Stimulated activated naive B cell treated with anti-CD40 and anti-IgM and Interleukin-4, amounts not matched to agents 10 μg/mL and 1 μg/mL and 100 μg/mL, for 72 hours (primary cell): ENCODE measurements around the gene OR6C68.
"Not testable (repeated sequence)": the region's sequence is repeated elsewhere in the genome, so short reads cannot be mapped to it uniquely, and the experiment has no call there.

Experiments used
- ATAC-seq, 2 donors: fragments of 150-1000 bp; cut with Tn5 transposase; replicated peaks; 2 replicates each; pipeline ENCODE4 v1.10.0; 2021; ENCODE audit warnings: moderate library complexity in 1 of 2
- DNase-seq: peaks from one replicate; pipeline ENCODE4 v3.0.0; 2021
- H3K27ac Mint-ChIP-seq: one replicate; pipeline ENCODE4 v1.8.0; 2022; ENCODE audit warnings: mild to moderate bottlenecking, mixed read lengths
- H3K27me3 Mint-ChIP-seq, 2 donors: one replicate each; pipeline ENCODE4 v1.8.0; 2022; ENCODE audit warnings: mixed read lengths in 2 of 2
- H3K36me3 Mint-ChIP-seq, 2 donors: one replicate each; pipeline ENCODE4 v1.8.0; 2022; ENCODE audit warnings: mixed read lengths in 2 of 2, mild to moderate bottlenecking in 1 of 2
- H3K4me1 Mint-ChIP-seq, 2 donors: one replicate each; pipeline ENCODE4 v1.8.0; 2022; ENCODE audit warnings: mixed read lengths in 2 of 2, mild to moderate bottlenecking in 1 of 2
- H3K4me3 Mint-ChIP-seq, 2 donors: one replicate each; pipeline ENCODE4 v1.8.0; 2022; ENCODE audit warnings: mild to moderate bottlenecking in 2 of 2, mixed read lengths in 2 of 2, moderate library complexity in 1 of 2
- H3K9me3 Mint-ChIP-seq, 2 donors: one replicate each; pipeline ENCODE4 v1.8.0; 2022; ENCODE audit warnings: mixed read lengths in 2 of 2, mild to moderate bottlenecking in 1 of 2

The OR6C68 gene

GRCh38 chr12:55492078-55492477, at the start of gene OR6C68:
Gene OR6C68 (plus strand): TSS chr12:55492378. CDS start chr12:55492378, 0 bp downstream.
- ATAC-seq (no peak), DNase-seq (no peak)

GRCh38 chr12:55443776-55444175, 48.4 kb upstream of the OR6C68 start, which contains the start of gene OR6C2:
Gene OR6C2 (plus strand): TSS chr12:55444076. CDS start chr12:55452214, 8,138 bp downstream.
- H3K27ac Mint-ChIP-seq, result no peak within 1 kb of the TSS
- DNase-seq (no peak), ATAC-seq (no peak)
- H3K27me3 Mint-ChIP-seq, result peaks cover 7 to 11% of the 10 kb centered on the region in 2 donors
- H3K4me1 Mint-ChIP-seq, result peaks cover 4 to 9% of the 10 kb centered on the region in 2 donors
- peaks cover 0 to 6% of the 10 kb centered on the region in 2 donors for H3K36me3 Mint-ChIP-seq
- peaks cover 17 to 19% of the 10 kb centered on the region in 2 donors for H3K9me3 Mint-ChIP-seq
- H3K4me3 Mint-ChIP-seq, result no peak within 1 kb of the TSS

More at GRCh38 chr12:55492078-55492477, at the start of gene OR6C68:
- Mint-ChIP-seq H3K27me3 (peaks cover 0 to 9% of the 10 kb centered on the region in 2 donors), H3K27ac (no peak within 1 kb of the TSS), H3K4me3 (no peak within 1 kb of the TSS), H3K4me1 (no peaks in the 10 kb centered on the region), H3K36me3 (no peaks in the 10 kb centered on the region), H3K9me3 (no peaks in the 10 kb centered on the region)

GRCh38 chr12:55445357-55445756, 46.8 kb upstream of the OR6C68 start:
- DNase-seq (no peak), ATAC-seq (no peak)
- Mint-ChIP-seq H3K27ac (no peak overlapping the region), H3K27me3 (peaks cover 2 to 7% of the 10 kb centered on the region in 2 donors), H3K4me3 (no peak overlapping the region), H3K36me3 (peaks cover 0 to 4% of the 10 kb centered on the region in 2 donors), H3K4me1 (peaks cover 4 to 9% of the 10 kb centered on the region in 2 donors), H3K9me3 (peaks cover 9 to 13% of the 10 kb centered on the region in 2 donors)

- H3K36me3 Mint-ChIP-seq, result peaks cover 0 to 2% of the 10 kb centered on the region in 2 donors
- H3K4me3 Mint-ChIP-seq, result no peak overlapping the region
- H3K9me3 Mint-ChIP-seq, result peaks cover 4 to 7% of the 10 kb centered on the region in 2 donors
- peaks cover 0 to 7% of the 10 kb centered on the region in 2 donors for H3K27me3 Mint-ChIP-seq
- DNase-seq, result no peak
- H3K4me1 Mint-ChIP-seq, result peaks cover 4 to 9% of the 10 kb centered on the region in 2 donors
- H3K27ac Mint-ChIP-seq, result no peak overlapping the region
- ATAC-seq, result no peak
Observed at GRCh38 chr12:55446326-55446725, 45.9 kb upstream of the OR6C68 start.

- H3K4me1 Mint-ChIP-seq, result peaks cover 4 to 9% of the 10 kb centered on the region in 2 donors
- ATAC-seq, result no peak
Observed at GRCh38 chr12:55448825-55449224, 43.4 kb upstream of the OR6C68 start.

DNA sequence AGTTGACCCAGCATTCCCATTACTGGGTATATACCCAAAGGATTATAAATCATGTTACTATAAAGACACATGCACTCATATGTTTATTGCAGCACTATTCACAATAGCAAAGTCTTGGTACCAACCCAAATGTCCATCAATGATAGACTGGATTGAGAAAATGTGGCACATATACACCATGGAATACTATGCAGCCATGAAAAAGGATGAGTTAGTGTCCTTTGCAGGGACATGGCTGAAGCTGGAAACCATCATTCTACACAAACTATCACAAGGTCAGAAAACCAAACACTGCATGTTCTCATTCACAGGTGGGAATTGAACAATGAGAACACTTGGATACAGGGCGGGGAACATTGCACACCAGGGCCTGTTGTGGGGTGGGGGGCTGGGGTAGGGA, 27.3 kb upstream of the OR6C68 start:
- H3K27ac Mint-ChIP-seq, H3K4me3 Mint-ChIP-seq, H3K27me3 Mint-ChIP-seq, DNase-seq, ATAC-seq, H3K36me3 Mint-ChIP-seq: not testable (repeated sequence)
- Mint-ChIP-seq H3K4me1 (peaks cover 14 to 31% of the 10 kb centered on the region in 2 donors), H3K9me3 (peaks cover 5 to 12% of the 10 kb centered on the region in 2 donors)

More at GRCh38 chr12:55448825-55449224, 43.4 kb upstream of the OR6C68 start:
- DNase-seq, result no peak
- H3K9me3 Mint-ChIP-seq, result no peaks in the 10 kb centered on the region
- H3K4me3 Mint-ChIP-seq, result no peak overlapping the region
- no peaks in the 10 kb centered on the region for H3K36me3 Mint-ChIP-seq
- peaks cover 0 to 13% of the 10 kb centered on the region in 2 donors for H3K27me3 Mint-ChIP-seq
- no peak overlapping the region for H3K27ac Mint-ChIP-seq

DNA sequence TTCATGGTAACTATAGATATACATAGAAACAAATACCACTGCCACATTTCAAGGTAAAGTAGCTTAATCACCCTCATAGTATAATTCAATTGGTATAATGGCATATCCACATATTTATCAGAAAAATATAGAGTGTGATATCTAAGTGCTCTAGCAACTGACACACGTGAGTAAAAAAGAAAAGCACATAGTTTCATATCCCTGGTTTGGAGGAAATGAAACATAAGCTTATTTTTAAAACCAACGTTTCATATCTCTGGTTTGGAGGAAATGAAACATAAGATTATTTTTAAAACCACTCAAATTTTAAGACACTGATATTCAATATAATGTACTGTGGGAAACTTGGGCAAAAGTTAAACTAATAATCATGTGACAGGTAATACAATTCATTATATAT, 24.3 kb upstream of the OR6C68 start:
- ATAC-seq (peak; percentile 84 to 87), DNase-seq (no peak)
- Mint-ChIP-seq H3K9me3 (peaks cover 5 to 12% of the 10 kb centered on the region in 2 donors), H3K27me3 (no peaks in the 10 kb centered on the region), H3K27ac (no peak overlapping the region), H3K36me3 (peaks cover 5 to 6% of the 10 kb centered on the region in 2 donors), H3K4me3 (no peak overlapping the region), H3K4me1 (peaks cover 18 to 37% of the 10 kb centered on the region in 2 donors)

DNA sequence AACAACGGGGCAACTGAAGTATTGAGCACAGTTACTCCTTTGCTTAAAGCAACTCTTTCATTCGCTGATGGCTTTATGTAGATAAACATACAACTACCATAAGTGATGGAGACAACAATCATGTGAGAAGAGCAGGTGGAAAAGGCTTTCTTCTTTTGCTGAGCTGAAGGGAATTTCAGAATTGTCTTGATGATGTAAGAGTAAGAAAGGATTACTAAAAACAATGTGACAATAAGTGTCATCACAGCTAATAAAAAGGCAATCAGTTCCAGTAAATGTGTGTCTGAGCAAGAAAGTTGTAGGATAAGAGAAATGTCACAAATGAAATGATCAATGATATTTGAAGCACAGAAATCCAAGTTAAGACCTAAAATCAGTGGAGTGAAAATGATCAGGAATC, 22.9 kb upstream of the OR6C68 start:
- Mint-ChIP-seq H3K27ac (no peak overlapping the region), H3K9me3 (peaks cover 4 to 5% of the 10 kb centered on the region in 2 donors), H3K27me3 (no peaks in the 10 kb centered on the region), H3K4me1 (peaks cover 18 to 37% of the 10 kb centered on the region in 2 donors), H3K36me3 (peaks cover 2 to 6% of the 10 kb centered on the region in 2 donors), H3K4me3 (no peak overlapping the region)
- DNase-seq (no peak), ATAC-seq (no peak)

DNA sequence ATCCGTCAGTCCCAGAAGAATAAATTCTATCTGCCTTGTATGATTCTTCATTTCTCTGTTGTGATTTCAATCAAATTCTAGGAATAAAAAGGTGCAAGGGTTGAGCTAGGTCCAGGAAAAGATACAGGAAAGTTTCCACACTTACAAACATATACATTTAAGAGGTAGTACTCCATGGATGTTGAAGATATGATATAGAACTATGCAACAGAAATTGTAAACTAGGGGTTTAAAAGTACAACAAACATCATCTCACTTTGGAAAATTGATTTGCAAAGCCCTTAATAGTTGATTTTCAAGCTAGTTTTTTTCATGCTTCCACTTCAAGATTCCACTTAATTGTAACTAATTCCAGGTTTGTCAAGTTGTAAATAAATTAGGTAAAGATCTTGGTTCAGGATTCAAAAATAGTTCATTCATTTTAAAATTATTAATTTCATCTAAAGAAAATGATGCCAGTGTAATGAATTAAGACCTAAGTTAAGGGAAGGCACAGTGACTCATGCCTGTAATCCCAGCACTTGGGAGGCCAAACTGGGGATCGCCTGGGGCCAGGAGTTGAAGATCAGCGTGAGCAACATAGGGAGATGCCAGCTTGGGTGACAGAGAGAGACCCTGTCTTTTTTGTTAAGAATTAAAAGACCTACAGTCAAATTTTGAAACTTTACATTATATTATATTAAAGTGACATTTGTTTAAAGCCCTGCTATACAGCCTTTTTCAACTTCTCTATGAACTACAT, 21.9 kb upstream of the OR6C68 start, which contains the start of gene OR6C70:
Gene OR6C70 (minus strand): TSS at position 51 of the 742 bp plus-strand sequence. CDS start 0 bp downstream, at position 51.
- DNase-seq (no peak), ATAC-seq (no peak)

DNA sequence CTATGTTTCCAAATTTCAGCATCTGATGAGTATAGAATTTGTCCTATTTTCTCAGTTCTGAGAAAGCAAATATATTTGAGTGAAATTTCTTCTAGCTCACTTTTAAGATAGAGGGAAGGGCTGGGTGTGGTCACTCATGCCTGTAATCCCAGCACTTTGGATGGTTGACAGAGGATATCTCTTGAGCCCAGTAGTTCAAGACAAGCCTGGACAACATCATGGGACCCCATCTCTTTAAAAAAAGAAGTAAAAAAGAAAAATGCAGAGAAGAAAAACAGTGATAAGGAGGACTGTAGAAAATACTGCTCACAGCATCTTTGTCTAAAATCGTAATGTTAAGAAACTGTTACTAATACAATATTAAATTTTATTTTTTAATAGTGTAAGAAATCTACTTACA, 19.9 kb upstream of the OR6C68 start:
- no peak overlapping the region for H3K27ac Mint-ChIP-seq

More for the DNA sequence above, 21.9 kb upstream of the OR6C68 start, which contains the start of gene OR6C70:
- Mint-ChIP-seq H3K36me3 (peaks cover 2 to 6% of the 10 kb centered on the region in 2 donors), H3K27ac (no peak within 1 kb of the TSS), H3K9me3 (peaks cover 3 to 5% of the 10 kb centered on the region in 2 donors), H3K4me1 (peaks cover 18 to 37% of the 10 kb centered on the region in 2 donors), H3K4me3 (no peak within 1 kb of the TSS), H3K27me3 (no peaks in the 10 kb centered on the region)

DNA sequence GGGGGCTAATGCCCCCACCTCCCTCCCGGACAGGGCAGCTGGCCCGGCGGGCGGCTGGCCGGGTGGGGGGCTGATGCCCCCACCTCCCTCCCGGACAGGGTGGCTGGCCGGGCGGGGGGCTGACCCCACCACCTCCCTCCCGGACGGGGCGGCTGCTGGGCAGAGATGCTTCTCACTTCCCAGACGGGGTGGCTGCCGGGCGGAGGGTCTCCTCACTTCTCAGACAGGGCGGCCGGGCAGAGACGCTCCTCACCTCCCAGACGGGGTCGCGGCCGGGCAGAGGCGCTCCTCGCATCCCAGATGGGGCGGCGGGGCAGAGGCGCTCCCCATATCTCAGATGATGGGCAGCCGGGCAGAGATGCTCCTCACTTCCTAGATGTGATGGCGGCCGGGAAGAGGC, 13.0 kb upstream of the OR6C68 start:
- DNase-seq, result not testable (repeated sequence)

More for the DNA sequence above, 19.9 kb upstream of the OR6C68 start:
- Mint-ChIP-seq H3K36me3 (peaks cover 2 to 6% of the 10 kb centered on the region in 2 donors), H3K4me1 (peaks cover 11 to 29% of the 10 kb centered on the region in 2 donors), H3K9me3 (peaks cover 3 to 5% of the 10 kb centered on the region in 2 donors), H3K27me3 (no peaks in the 10 kb centered on the region), H3K4me3 (no peak overlapping the region)
- no peak for DNase-seq
- no peak for ATAC-seq

DNA sequence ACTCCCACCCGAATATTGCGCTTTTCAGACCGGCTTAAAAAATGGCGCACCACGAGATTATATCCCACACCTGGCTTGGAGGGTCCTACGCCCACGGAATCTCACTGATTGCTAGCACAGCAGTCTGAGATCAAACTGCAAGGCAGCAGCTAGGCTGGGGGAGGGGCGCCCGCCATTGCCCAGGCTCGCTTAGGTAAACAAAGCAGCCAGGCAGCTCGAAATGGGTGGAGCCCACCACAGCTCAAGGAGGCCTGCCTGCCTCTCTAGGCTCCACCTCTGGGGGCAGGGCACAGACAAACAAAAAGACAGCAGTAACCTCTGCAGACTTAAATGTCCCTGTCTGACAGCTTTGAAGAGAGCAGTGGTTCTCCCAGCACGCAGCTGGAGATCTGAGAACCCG, 7.9 kb upstream of the OR6C68 start:
- peaks cover 11 to 13% of the 10 kb centered on the region in 2 donors for H3K27me3 Mint-ChIP-seq
- not testable (repeated sequence) for H3K9me3 Mint-ChIP-seq, H3K4me1 Mint-ChIP-seq, DNase-seq, H3K4me3 Mint-ChIP-seq, ATAC-seq, H3K36me3 Mint-ChIP-seq, H3K27ac Mint-ChIP-seq

More for the DNA sequence above, 13.0 kb upstream of the OR6C68 start:
- not testable (repeated sequence) for H3K27ac Mint-ChIP-seq, H3K4me1 Mint-ChIP-seq, H3K4me3 Mint-ChIP-seq, H3K36me3 Mint-ChIP-seq, ATAC-seq, H3K9me3 Mint-ChIP-seq
- H3K27me3 Mint-ChIP-seq, result peaks cover 11 to 12% of the 10 kb centered on the region in 2 donors

DNA sequence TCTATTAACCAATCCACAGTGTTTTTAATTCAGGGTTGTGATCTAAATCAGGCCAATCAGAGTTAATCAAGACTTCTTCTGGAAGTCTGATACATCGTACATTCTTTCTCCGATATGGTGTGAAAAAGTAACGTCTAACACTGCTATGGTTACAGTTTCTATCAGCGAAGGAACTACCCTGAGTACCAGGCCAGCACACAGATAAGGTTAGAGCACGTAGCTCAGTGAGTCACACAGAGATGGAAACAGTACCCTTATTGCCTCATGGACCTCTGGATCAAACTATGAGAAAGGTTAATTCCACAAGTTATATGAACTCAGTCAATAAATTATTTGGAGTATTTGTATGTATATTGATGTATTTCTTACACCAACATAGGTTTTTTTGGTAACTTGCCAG, 3.3 kb downstream of the OR6C68 start:
- H3K4me1 Mint-ChIP-seq, result no peaks in the 10 kb centered on the region
- ATAC-seq, result no peak

GRCh38 chr12:55499231-55499630, 7.1 kb downstream of the OR6C68 start:
- Mint-ChIP-seq H3K4me3 (no peak overlapping the region), H3K9me3 (no peaks in the 10 kb centered on the region), H3K27me3 (no peaks in the 10 kb centered on the region), H3K4me1 (peaks cover 0 to 5% of the 10 kb centered on the region in 2 donors), H3K36me3 (no peaks in the 10 kb centered on the region), H3K27ac (peak overlapping the region; percentile 11)
- ATAC-seq, result no peak
- no peak for DNase-seq

More for the DNA sequence above, 3.3 kb downstream of the OR6C68 start:
- DNase-seq, result no peak
- no peak overlapping the region for H3K27ac Mint-ChIP-seq
- no peaks in the 10 kb centered on the region for H3K9me3 Mint-ChIP-seq
- no peak overlapping the region for H3K4me3 Mint-ChIP-seq
- H3K36me3 Mint-ChIP-seq, result no peaks in the 10 kb centered on the region
- H3K27me3 Mint-ChIP-seq, result peaks cover 0 to 9% of the 10 kb centered on the region in 2 donors
